ENCODE results near the gene PRSS16.
A peak's percentile ranks its signal among the peaks of the same experiment; 100 is the strongest.

PRSS16 gene

GRCh38 chr6:27288136-27289044 lies 40.9 kb downstream of the PRSS16 start:
- H3K36me3 ChIP-seq (ENCODE audit: control insufficient read depth, insufficient read depth, low read length, severe bottlenecking) = no peaks in the 10 kb centered on the region
- no peak overlapping the region for H3K4me3 ChIP-seq (ENCODE audit: low read length)
- H3K9ac ChIP-seq (ENCODE audit: low read length) = no peak overlapping the region
- H3K9me3 ChIP-seq (ENCODE audit: control insufficient read depth, low read length) = peaks cover 20% of the 10 kb centered on the region
- peaks cover 3% of the 10 kb centered on the region for H3K4me1 ChIP-seq (ENCODE audit: control insufficient read depth, insufficient read depth, low read length)
- peaks cover 74% of the 10 kb centered on the region for H3K27me3 ChIP-seq (replicated peaks; ENCODE audit: control insufficient read depth, insufficient read depth, low read length)
- no peak for DNase-seq (ENCODE audit: low read depth)

DNA sequence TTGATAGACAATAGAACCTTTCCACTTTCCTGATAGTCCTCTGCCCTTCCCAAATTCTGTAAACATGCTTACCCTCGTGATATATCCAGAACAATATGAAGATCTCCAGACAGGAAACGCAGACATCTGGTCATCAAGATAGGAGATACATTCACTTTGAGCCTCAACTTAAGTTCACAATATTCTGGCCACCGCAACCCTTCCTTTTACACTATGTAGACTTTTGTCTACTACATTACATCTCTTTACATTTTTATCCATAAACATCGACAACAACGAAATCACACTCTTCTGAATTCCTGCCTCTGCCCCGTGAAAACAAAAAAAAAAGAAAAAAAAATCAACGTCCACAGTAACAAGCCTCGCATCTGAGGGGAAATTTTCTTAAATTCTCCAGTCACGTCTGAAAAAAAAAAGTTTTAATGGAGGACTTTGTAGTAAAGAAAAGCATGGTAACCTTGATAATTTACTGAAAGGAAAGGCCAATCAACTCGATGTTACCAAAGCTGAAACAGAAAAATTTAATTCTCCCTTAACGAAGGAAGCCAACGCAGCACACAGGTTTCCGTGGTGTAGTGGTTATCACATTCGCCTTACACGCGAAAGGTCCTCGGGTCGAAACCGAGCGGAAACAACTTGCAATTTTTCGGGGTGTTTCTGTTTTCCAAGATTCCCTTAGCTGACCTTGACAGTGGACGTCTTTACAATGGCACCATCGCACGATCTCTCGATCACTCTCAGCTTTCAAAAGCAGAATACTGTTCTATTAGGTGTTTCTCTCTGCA lies 42.8 kb downstream of the PRSS16 start:
- Histone ChIP-seq H3K9me3 (ENCODE audit: control insufficient read depth, low read length) (peaks cover 19% of the 10 kb centered on the region), H3K4me1 (ENCODE audit: control insufficient read depth, insufficient read depth, low read length) (peaks cover 3% of the 10 kb centered on the region), H3K9ac (ENCODE audit: low read length) (no peak overlapping the region), H3K4me3 (ENCODE audit: low read length) (peak overlapping the region; percentile 27), H3K36me3 (ENCODE audit: control insufficient read depth, insufficient read depth, low read length, severe bottlenecking) (no peaks in the 10 kb centered on the region), H3K27me3 (replicated peaks; ENCODE audit: control insufficient read depth, insufficient read depth, low read length) (peaks cover 56% of the 10 kb centered on the region)
- peak; percentile 36 for DNase-seq (ENCODE audit: low read depth)

DNA sequence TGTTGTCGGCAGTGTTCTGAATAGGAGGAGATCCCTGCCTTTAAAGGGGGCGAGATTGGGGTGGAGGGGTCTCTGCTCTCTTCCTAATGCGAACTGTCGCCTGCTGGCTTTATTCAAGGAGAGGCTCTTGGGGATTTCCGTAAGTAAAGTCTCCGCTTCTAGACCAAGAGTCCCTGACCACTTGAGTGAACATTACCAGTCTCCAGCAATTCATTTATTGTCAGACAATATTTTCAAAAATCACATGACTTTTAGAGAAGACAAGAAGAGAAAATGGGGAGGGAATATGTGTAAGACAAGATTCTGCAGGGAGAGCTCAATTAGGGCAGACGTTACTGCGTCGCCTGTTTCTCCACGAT lies 43.3 kb downstream of the PRSS16 start:
- peak overlapping the region; percentile 27 for H3K4me3 ChIP-seq (ENCODE audit: low read length)
- H3K36me3 ChIP-seq (ENCODE audit: control insufficient read depth, insufficient read depth, low read length, severe bottlenecking) = no peaks in the 10 kb centered on the region
- DNase-seq (ENCODE audit: low read depth) = no peak
- H3K4me1 ChIP-seq (ENCODE audit: control insufficient read depth, insufficient read depth, low read length) = peaks cover 4% of the 10 kb centered on the region
- H3K9ac ChIP-seq (ENCODE audit: low read length) = no peak overlapping the region
- peaks cover 50% of the 10 kb centered on the region for H3K27me3 ChIP-seq (replicated peaks; ENCODE audit: control insufficient read depth, insufficient read depth, low read length)
- H3K9me3 ChIP-seq (ENCODE audit: control insufficient read depth, low read length) = peaks cover 19% of the 10 kb centered on the region

- peak; percentile 65 for DNase-seq (ENCODE audit: low read depth)
- peak overlapping the region; percentile 45 for H3K4me3 ChIP-seq (ENCODE audit: low read length)
Observed at GRCh38 chr6:27293436-27294098, 46.1 kb downstream of the PRSS16 start.

GRCh38 chr6:27294409-27294808 lies 46.9 kb downstream of the PRSS16 start:
- H3K9ac ChIP-seq (ENCODE audit: low read length) = no peak overlapping the region
- H3K36me3 ChIP-seq (ENCODE audit: control insufficient read depth, insufficient read depth, low read length, severe bottlenecking) = no peaks in the 10 kb centered on the region
- peaks cover 18% of the 10 kb centered on the region for H3K4me1 ChIP-seq (ENCODE audit: control insufficient read depth, insufficient read depth, low read length)
- peaks cover 21% of the 10 kb centered on the region for H3K27me3 ChIP-seq (replicated peaks; ENCODE audit: control insufficient read depth, insufficient read depth, low read length)
- peaks cover 16% of the 10 kb centered on the region for H3K9me3 ChIP-seq (ENCODE audit: control insufficient read depth, low read length)
- H3K4me3 ChIP-seq (ENCODE audit: low read length) = no peak overlapping the region
- no peak for DNase-seq (ENCODE audit: low read depth)

More at GRCh38 chr6:27293436-27294098, 46.1 kb downstream of the PRSS16 start:
- peaks cover 18% of the 10 kb centered on the region for H3K4me1 ChIP-seq (ENCODE audit: control insufficient read depth, insufficient read depth, low read length)
- H3K36me3 ChIP-seq (ENCODE audit: control insufficient read depth, insufficient read depth, low read length, severe bottlenecking) = no peaks in the 10 kb centered on the region
- H3K27me3 ChIP-seq (replicated peaks; ENCODE audit: control insufficient read depth, insufficient read depth, low read length) = peaks cover 29% of the 10 kb centered on the region
- H3K9me3 ChIP-seq (ENCODE audit: control insufficient read depth, low read length) = peaks cover 16% of the 10 kb centered on the region
- H3K9ac ChIP-seq (ENCODE audit: low read length) = no peak overlapping the region

DNA sequence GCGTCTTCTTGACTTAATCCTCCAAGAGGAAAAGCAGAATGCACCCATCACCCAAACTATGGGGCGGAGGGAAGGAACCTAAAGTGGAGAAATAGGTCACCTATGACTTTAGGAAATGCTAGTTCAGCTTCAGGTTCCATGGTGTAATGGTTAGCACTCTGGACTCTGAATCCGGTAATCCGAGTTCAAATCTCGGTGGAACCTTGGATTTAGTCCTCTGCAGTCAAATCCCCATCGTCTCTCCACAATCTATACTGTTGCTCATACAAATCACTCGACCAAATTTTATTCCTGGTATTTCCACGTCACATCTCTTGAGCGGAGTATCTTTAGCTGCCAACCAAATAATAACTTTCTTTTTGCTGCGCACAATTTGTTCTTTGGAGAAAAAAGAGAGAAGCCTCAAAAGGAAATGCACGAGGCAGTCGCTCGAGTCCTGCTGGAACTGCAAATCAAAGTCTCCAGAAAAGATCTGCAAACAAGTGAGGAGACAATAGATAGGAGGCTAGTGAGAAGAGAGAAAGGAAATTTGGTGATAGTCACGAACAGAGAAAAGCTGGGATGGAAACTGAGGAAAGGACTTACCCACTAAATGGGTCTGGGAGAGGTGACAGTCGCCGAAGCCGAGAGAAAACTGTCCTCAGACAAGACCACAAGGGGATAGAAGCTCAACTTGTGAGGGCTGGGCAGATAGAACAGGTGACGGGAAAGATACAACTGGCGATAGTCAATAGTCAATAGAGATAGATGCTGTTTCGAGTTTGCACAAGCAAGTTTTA lies 48.0 kb downstream of the PRSS16 start:
- peak overlapping the region; percentile 77 for H3K4me3 ChIP-seq (ENCODE audit: low read length)
- H3K27me3 ChIP-seq (replicated peaks; ENCODE audit: control insufficient read depth, insufficient read depth, low read length) = peaks cover 12% of the 10 kb centered on the region
- no peaks in the 10 kb centered on the region for H3K36me3 ChIP-seq (ENCODE audit: control insufficient read depth, insufficient read depth, low read length, severe bottlenecking)
- peaks cover 11% of the 10 kb centered on the region for H3K9me3 ChIP-seq (ENCODE audit: control insufficient read depth, low read length)
- DNase-seq (ENCODE audit: low read depth) = peak; percentile 59
- H3K4me1 ChIP-seq (ENCODE audit: control insufficient read depth, insufficient read depth, low read length) = peaks cover 18% of the 10 kb centered on the region
- H3K9ac ChIP-seq (ENCODE audit: low read length) = no peak overlapping the region

GRCh38 chr6:27296106-27296783 lies 48.7 kb downstream of the PRSS16 start:
- Histone ChIP-seq H3K9me3 (ENCODE audit: control insufficient read depth, low read length) (peaks cover 11% of the 10 kb centered on the region), H3K27me3 (replicated peaks; ENCODE audit: control insufficient read depth, insufficient read depth, low read length) (peaks cover 8% of the 10 kb centered on the region), H3K9ac (ENCODE audit: low read length) (no peak overlapping the region), H3K4me1 (ENCODE audit: control insufficient read depth, insufficient read depth, low read length) (peaks cover 18% of the 10 kb centered on the region), H3K4me3 (ENCODE audit: low read length) (peak overlapping the region; percentile 77), H3K36me3 (ENCODE audit: control insufficient read depth, insufficient read depth, low read length, severe bottlenecking) (no peaks in the 10 kb centered on the region)
- DNase-seq (ENCODE audit: low read depth) = peak; percentile 67

DNA sequence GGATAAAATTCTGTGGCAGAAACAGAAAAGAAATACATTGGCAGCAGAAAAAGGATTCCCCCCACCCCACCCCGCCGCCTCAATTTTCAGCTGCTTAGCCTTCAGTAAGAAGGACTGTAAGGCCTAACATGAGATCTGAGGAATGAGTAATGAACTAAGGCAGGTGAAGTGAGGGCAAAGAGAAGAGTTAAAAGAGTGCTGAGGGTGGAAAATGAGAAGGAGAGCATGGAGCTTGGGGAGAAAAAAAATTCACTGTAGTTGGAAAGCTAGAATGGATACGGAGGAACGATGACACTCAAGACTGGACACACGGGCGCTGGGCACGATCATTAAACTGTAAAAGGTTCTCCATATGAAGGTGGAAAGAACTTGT lies 50.0 kb downstream of the PRSS16 start:
- no peak for DNase-seq (ENCODE audit: low read depth)
- H3K36me3 ChIP-seq (ENCODE audit: control insufficient read depth, insufficient read depth, low read length, severe bottlenecking) = no peaks in the 10 kb centered on the region
- H3K27me3 ChIP-seq (replicated peaks; ENCODE audit: control insufficient read depth, insufficient read depth, low read length) = peaks cover 6% of the 10 kb centered on the region
- no peak overlapping the region for H3K9ac ChIP-seq (ENCODE audit: low read length)
- H3K4me3 ChIP-seq (ENCODE audit: low read length) = peak overlapping the region; percentile 69
- H3K4me1 ChIP-seq (ENCODE audit: control insufficient read depth, insufficient read depth, low read length) = peaks cover 18% of the 10 kb centered on the region
- H3K9me3 ChIP-seq (ENCODE audit: control insufficient read depth, low read length) = peaks cover 4% of the 10 kb centered on the region

GRCh38 chr6:27297857-27298730 lies 50.6 kb downstream of the PRSS16 start:
- Histone ChIP-seq H3K4me3 (ENCODE audit: low read length) (peak overlapping the region; percentile 69), H3K9ac (ENCODE audit: low read length) (no peak overlapping the region), H3K36me3 (ENCODE audit: control insufficient read depth, insufficient read depth, low read length, severe bottlenecking) (no peaks in the 10 kb centered on the region), H3K4me1 (ENCODE audit: control insufficient read depth, insufficient read depth, low read length) (peaks cover 18% of the 10 kb centered on the region), H3K9me3 (ENCODE audit: control insufficient read depth, low read length) (peaks cover 4% of the 10 kb centered on the region), H3K27me3 (replicated peaks; ENCODE audit: control insufficient read depth, insufficient read depth, low read length) (peaks cover 6% of the 10 kb centered on the region)
- DNase-seq (ENCODE audit: low read depth) = peak; percentile 38

Data from adipocyte (in vitro differentiated cells).